Measurements from ENCODE around the gene AK3. TPM values are rescaled to one million over a fixed set of nuclear protein-coding genes. Genes with fewer than 3 reads are reported as not detected.
"Not testable (repeated sequence)": the region's sequence is repeated elsewhere in the genome, so short reads cannot be mapped to it uniquely, and the experiment has no call there.

The AK3 gene
- total RNA-seq = 197 TPM
- long read RNA-seq, transcript AK3-202 (5 exons, 2,736 nt) = major isoform, 268 of 283 reads
- long read RNA-seq, partial matches to known transcripts = 3 of 283 reads
- long read RNA-seq, other reads (novel, unspliced or antisense) = 9 of 283 reads

- DNase-seq = peak; percentile 90
- H3K9me3 ChIP-seq (replicated peaks) = no peaks in the 10 kb centered on the region
- intact Hi-C loops (cut with micrococcal nuclease) = no loop called here
- H3K4me1 ChIP-seq = peaks cover 46% of the 10 kb centered on the region
- TF ChIP-seq, protein P1, sequence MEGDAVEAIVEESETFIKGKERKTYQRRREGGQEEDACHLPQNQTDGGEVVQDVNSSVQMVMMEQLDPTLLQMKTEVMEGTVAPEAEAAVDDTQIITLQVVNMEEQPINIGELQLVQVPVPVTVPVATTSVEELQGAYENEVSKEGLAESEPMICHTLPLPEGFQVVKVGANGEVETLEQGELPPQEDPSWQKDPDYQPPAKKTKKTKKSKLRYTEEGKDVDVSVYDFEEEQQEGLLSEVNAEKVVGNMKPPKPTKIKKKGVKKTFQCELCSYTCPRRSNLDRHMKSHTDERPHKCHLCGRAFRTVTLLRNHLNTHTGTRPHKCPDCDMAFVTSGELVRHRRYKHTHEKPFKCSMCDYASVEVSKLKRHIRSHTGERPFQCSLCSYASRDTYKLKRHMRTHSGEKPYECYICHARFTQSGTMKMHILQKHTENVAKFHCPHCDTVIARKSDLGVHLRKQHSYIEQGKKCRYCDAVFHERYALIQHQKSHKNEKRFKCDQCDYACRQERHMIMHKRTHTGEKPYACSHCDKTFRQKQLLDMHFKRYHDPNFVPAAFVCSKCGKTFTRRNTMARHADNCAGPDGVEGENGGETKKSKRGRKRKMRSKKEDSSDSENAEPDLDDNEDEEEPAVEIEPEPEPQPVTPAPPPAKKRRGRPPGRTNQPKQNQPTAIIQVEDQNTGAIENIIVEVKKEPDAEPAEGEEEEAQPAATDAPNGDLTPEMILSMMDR (IDR thresholded peaks at IDR 0.05; ENCODE audit: borderline replicate concordance) = peak; percentile 41
- H3K27ac ChIP-seq (replicated peaks) = peak within 1 kb of the TSS; percentile 95
- peak within 1 kb of the TSS; percentile 85 for H3K4me3 ChIP-seq
- no peaks in the 10 kb centered on the region for H3K36me3 ChIP-seq
- H3K27me3 ChIP-seq (ENCODE audit: low read depth) = no peaks in the 10 kb centered on the region
Observed at GRCh38 chr9:4740638-4741364, at the start of gene AK3. AK3 (minus strand) TSS chr9:4741202; CDS start chr9:4741087, 115 bp downstream.

DNA sequence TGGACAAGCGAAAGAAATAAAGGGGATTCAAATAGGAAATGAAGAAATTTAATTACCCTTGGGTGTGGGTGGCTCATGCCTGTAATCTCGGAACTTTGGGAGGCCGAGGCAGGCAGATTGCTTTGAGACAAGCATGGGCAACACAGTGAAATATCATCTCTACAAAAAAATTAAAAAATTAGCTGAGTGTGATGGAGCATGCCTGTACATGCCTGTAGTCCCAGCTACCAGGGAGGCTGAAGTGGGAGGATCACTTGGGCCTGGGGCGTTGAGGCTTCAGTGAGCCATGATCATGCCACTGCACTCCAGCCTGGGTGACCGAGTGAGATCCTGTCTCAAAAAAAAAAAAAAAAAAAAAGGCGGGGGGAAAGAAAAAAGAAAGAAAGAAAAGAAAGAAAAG, 47.7 kb upstream of the AK3 start:
- Histone ChIP-seq H3K27me3 (ENCODE audit: low read depth) (peaks cover 8% of the 10 kb centered on the region), H3K36me3 (no peaks in the 10 kb centered on the region), H3K27ac (replicated peaks) (no peak overlapping the region), H3K4me3 (no peak overlapping the region), H3K9me3 (replicated peaks) (no peaks in the 10 kb centered on the region), H3K4me1 (peaks cover 16% of the 10 kb centered on the region)
- DNase-seq = no peak
- intact Hi-C loops (cut with micrococcal nuclease) = no loop called here
- TF ChIP-seq, protein P1 (IDR thresholded peaks at IDR 0.05; ENCODE audit: borderline replicate concordance) = no peak

DNA sequence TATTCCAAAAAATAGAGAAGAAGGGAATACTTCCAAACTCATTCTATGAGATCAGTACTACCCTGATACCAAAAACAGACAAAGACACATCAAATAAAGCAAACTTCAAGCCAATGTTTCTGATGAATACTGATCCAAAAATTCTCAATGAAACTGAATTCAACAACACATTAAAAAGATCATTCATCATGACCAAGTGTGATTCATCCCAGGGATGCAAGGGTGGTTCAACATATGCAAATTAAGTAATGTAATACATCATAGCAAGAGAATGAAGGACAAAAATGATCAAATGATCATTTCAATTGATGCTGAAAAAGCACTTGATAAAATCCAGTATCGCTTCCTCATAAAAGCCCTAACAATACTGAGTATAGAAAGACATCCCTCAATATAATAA, 46.9 kb upstream of the AK3 start:
- H3K9me3 ChIP-seq (replicated peaks) = no peaks in the 10 kb centered on the region
- H3K4me1 ChIP-seq = peaks cover 8% of the 10 kb centered on the region
- peaks cover 8% of the 10 kb centered on the region for H3K27me3 ChIP-seq (ENCODE audit: low read depth)
- intact Hi-C loops (cut with micrococcal nuclease) = no loop called here
- TF ChIP-seq, protein P1 (IDR thresholded peaks at IDR 0.05; ENCODE audit: borderline replicate concordance) = no peak
- H3K4me3 ChIP-seq = no peak overlapping the region
- DNase-seq = no peak
- no peaks in the 10 kb centered on the region for H3K36me3 ChIP-seq
- H3K27ac ChIP-seq (replicated peaks) = no peak overlapping the region

DNA sequence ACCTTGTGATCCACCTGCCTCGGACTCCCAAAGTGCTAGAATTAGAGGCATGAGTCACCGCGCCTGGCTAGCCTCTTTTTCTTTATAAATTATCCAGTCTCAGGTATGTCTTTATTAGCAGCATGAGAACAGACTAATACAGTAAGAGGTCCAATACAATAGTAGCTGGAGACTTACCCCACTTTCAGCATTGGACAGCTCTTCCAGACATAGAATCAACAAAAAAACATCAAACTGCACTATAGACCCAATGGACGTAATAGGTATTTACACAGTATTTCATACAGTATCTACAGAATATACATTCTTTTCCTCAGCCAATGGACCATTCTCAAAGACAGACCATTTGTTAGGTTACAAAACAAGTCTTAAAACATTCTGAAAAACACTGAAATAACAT, 45.6 kb upstream of the AK3 start:
- H3K4me1 ChIP-seq = no peaks in the 10 kb centered on the region
- intact Hi-C loops (cut with micrococcal nuclease) = no loop called here
- no peaks in the 10 kb centered on the region for H3K9me3 ChIP-seq (replicated peaks)
- TF ChIP-seq, protein P1 (IDR thresholded peaks at IDR 0.05; ENCODE audit: borderline replicate concordance) = no peak
- H3K36me3 ChIP-seq = no peaks in the 10 kb centered on the region
- peaks cover 8% of the 10 kb centered on the region for H3K27me3 ChIP-seq (ENCODE audit: low read depth)
- H3K27ac ChIP-seq (replicated peaks) = no peak overlapping the region
- H3K4me3 ChIP-seq = no peak overlapping the region
- DNase-seq = no peak

GRCh38 chr9:4784403-4784802, 43.4 kb upstream of the AK3 start:
- Histone ChIP-seq H3K27ac (replicated peaks) (no peak overlapping the region), H3K9me3 (replicated peaks) (no peaks in the 10 kb centered on the region), H3K36me3 (no peaks in the 10 kb centered on the region), H3K4me3 (no peak overlapping the region), H3K4me1 (no peaks in the 10 kb centered on the region), H3K27me3 (ENCODE audit: low read depth) (peaks cover 8% of the 10 kb centered on the region)
- no peak for DNase-seq
- intact Hi-C loops (cut with micrococcal nuclease) = no loop called here
- TF ChIP-seq, protein P1 (IDR thresholded peaks at IDR 0.05; ENCODE audit: borderline replicate concordance) = no peak

DNA sequence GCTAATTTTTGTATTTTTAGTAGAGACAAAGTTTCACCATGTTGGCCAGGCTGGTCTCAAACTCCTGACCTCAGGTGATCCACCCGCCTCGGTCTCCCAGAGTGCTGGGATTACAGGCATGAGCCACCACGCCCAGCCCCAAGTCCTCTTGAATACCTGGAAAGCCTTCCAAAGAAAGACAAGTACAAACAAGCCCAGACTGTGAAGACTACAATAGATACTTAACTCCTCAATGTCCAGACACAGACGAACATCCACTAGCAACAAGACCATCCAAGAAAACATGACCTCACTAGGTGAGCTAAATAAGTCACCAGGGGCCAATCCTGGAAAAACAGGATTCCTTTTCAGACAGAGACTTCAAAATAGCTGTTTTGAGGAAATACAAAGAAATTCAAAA, 42.2 kb upstream of the AK3 start:
- intact Hi-C loops (cut with micrococcal nuclease); H3K36me3 ChIP-seq; H3K4me1 ChIP-seq; H3K4me3 ChIP-seq; H3K27me3 ChIP-seq (ENCODE audit: low read depth); DNase-seq; H3K27ac ChIP-seq (replicated peaks); H3K9me3 ChIP-seq (replicated peaks): not testable (repeated sequence)
